GM18505 (cell line): Measurements from ENCODE around the gene NUTM2E.
"Not testable (repeated sequence)": the region's sequence is repeated elsewhere in the genome, so short reads cannot be mapped to it uniquely, and the experiment has no call there.

ENCODE experiments used
- ATAC-seq: cut with Tn5 transposase; IDR thresholded peaks from one replicate; pipeline ENCODE4 v1.9.1; 2021; ENCODE audit not compliant: unreplicated experiment

Gene NUTM2E, protein sequence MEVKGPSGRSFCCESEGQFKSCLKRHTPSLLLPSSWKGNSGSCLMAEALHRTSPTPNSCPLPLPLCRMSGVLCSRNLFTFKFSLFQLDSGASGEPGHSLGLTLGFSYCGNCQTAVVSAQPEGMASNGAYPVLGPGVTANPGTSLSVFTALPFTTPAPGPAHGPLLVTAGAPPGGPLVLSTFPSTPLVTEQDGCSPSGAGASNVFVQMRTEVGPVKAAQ (N-terminal part only)

DNA sequence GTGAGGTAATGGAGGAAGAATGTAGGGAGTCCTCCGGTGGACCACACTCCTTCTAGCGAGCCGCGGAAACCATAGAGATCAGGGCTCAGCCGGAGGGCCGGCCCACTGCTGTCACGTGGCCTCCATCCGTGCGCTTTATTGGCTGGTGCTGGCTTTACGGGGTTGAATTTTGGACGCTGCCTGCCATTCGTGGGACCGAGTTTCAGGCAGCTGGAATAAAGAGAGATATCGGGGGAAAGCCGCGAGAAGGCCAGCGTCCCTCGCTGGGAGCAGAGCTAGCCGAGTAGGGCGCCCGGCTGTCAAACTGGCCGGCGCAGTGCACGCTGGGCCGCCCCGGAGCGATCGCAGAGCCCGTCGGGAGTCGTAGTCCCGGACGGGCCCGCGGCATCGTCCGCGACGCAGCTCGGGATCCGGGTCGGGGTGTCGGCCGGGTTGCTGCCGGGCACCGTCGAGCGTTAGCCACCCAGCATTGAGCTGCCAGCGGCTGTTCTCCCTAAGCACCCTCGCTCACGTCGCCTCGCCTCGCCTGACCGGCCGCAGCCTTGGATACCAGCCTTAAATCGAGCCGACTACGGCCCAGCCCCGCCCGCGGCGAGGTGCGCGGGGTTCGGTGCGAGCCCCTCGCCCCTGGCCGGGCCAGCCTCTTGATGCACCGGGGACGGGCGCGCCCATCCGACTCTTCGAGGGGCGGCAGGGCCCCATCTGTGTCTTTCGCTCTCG lies at the start of gene NUTM2E:
NUTM2E (plus strand) TSS at position 244 of the 720 bp plus-strand sequence. CDS start 15,002 bp downstream, outside the sequence.
- ATAC-seq = peak; percentile 92

- not testable (repeated sequence) for ATAC-seq
Observed at GRCh38 chr10:79777997-79778396, 48.5 kb upstream of the NUTM2E start.

DNA sequence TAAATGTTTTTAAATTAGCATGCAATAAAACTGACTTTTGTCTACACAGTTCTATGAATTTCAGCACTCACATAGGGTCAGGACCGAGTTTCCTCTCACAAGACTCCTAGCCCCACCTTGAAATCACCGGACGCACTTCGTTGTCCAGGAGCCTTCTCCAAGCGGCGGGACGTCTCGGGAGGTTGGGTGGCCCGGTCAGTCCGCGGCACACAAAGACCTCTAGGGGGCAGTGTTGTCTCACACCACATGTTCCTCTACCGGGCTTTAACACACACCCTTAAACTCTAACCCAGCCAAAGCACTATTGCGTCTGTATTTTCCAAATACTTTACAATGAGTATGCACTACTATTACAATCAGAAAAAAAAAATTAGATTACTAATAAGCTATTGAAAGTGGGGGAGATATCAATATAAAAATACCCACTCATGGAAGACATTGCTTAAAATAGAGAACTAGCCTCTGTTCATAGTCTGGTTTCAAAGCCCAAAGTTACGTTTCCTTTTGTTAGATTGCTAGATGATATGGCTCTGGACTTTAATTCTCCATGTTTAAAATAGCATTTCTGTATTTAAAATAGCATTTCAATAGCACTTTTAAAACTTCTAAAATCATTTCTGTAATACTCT lies 47.1 kb upstream of the NUTM2E start:
- ATAC-seq = peak; percentile 96

- not testable (repeated sequence) for ATAC-seq
Observed at GRCh38 chr10:79779992-79780391, 46.5 kb upstream of the NUTM2E start.

GRCh38 chr10:79781584-79781983 lies 45.0 kb upstream of the NUTM2E start:
- not testable (repeated sequence) for ATAC-seq

DNA sequence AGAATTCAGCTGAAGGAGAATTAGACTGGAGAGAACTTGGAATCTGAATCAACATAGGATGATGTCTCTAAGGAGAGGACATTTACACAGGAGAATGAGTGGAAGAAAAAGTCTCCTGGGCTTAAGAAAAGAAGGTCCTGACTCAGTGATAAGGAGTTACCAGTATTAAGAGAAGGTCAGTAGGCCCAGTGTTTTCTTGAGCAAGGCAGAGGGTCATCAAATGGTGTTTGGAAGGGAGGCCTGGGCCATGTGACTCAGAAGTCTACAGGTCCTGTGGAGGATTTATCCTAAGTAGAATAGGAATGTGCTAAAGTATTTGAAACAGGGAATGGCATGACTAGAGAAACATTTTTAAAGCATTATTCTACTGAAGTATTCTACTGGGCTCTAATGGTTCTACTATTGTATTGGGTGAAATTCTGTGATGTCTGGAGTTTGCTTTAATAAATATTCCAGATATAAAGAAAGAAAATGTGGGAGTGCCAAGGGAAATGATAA lies 39.0 kb upstream of the NUTM2E start:
- not testable (repeated sequence) for ATAC-seq

DNA sequence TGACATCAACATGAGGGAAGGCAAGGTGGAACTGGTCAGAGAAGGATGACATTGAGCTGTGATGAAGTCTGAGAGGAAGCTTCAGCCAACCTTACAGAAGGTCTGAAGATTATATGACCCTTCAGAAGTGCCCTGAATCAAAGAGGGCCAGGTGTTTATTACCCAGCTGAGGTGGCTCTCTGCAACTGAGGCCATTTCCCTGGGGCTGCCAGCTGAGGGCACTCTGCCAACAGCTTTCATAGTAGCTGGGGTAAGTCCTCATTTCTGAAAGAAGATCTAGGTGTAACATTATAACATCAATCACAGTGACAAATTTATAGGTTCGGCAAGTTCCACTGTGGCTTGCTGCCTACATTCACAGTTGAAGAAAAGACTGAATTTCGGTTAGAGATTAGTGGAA lies 37.2 kb upstream of the NUTM2E start:
- ATAC-seq = not testable (repeated sequence)

- ATAC-seq = not testable (repeated sequence)
Observed at GRCh38 chr10:79791906-79792517, 34.5 kb upstream of the NUTM2E start.

- ATAC-seq = not testable (repeated sequence)
Observed at GRCh38 chr10:79799337-79799736, 27.2 kb upstream of the NUTM2E start.

GRCh38 chr10:79805857-79806256 lies 20.7 kb upstream of the NUTM2E start:
- ATAC-seq = not testable (repeated sequence)

- not testable (repeated sequence) for ATAC-seq
Observed at GRCh38 chr10:79811895-79812294, 14.6 kb upstream of the NUTM2E start.

- ATAC-seq = not testable (repeated sequence)
Observed at GRCh38 chr10:79816290-79816689, 10.2 kb upstream of the NUTM2E start.

DNA sequence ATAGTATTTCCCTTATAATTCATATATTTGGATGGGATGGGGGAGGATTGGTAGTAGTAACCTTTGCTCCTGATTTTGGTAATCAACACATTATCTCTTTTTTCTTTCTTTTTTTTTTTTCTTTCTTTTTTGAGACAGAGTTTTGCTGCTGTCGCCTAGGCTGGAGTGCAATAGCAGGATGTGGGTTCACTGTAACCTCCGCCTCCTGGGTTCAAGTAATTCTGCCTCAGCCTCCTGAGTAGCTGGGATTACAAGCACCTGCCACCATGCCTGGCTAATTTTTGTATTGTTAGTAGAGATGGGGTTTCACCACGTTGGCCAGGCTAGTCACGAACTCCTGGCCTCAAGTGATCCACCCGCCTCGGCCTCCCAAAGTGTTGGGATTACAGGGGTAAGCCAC lies 3.2 kb upstream of the NUTM2E start:
- not testable (repeated sequence) for ATAC-seq

DNA sequence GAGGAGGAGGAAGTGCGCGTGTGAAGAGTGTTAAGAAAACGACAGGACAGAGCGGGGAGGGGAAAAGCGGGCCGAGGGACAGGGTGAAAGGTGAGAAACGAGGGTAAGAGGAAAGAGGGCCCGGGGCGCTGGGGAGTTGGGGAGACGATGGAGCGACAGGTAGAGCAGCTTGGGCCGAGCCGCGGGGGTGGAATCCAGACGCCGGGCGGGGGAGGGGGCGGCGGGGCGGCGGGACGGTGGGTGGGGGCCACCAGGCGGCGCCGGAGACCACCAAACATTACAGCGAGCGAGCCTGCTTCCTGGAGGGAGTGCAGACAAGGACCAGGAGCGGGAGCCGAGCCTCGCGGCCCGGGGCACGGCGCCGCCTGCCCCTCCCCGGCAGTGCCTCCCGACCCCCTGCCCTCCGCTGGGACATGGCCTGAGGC lies 940 bp upstream of the NUTM2E start:
- ATAC-seq = peak; percentile 32

- ATAC-seq = not testable (repeated sequence)
Observed at GRCh38 chr10:79826131-79826495, 426 bp upstream of the NUTM2E start.

GRCh38 chr10:79833833-79834232 lies 7.3 kb downstream of the NUTM2E start:
- not testable (repeated sequence) for ATAC-seq

DNA sequence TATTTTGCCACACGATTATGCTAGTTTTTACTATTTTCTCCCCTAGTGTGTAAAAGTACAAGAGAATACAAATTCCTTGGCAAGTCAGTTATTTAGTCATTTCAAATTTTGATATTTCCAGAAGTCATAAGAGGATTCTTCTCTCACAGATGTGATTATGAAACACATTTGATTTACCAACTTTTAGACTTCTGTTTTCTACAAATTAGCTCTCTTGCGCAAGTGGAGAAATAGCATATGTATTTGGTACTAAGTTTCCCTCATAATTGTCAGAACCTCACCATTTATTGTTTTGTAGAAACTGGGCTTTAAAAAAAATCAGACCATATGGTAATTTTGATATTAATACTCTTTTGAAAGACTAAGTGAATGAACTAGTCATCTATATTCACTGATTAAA lies 9.4 kb downstream of the NUTM2E start:
- ATAC-seq = not testable (repeated sequence)

- not testable (repeated sequence) for ATAC-seq
Observed at GRCh38 chr10:79836891-79837290, 10.4 kb downstream of the NUTM2E start.

DNA sequence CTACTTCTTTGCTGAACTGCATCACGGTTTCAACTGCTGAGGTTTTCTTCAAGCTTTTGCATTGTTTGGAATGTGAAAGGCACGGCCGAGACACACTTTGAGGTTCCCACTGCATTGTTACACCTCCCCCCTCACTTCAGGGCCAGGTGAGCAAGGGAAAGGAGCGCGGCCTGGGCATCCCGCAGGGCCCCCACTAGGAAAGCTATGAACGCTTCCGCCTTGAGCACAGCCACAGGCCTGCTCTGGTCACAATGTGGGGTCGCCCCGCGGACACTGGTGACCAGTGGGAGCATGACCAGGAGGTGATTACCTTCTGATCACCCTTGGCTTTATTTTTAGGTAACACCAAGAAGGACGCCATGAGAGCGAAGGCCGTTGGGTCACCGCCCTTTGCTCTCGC lies 11.9 kb downstream of the NUTM2E start:
- ATAC-seq = not testable (repeated sequence)

GRCh38 chr10:79853191-79853854 lies 26.8 kb downstream of the NUTM2E start:
- ATAC-seq = not testable (repeated sequence)
